ENCODE data around the gene B3GNT8.

DNA sequence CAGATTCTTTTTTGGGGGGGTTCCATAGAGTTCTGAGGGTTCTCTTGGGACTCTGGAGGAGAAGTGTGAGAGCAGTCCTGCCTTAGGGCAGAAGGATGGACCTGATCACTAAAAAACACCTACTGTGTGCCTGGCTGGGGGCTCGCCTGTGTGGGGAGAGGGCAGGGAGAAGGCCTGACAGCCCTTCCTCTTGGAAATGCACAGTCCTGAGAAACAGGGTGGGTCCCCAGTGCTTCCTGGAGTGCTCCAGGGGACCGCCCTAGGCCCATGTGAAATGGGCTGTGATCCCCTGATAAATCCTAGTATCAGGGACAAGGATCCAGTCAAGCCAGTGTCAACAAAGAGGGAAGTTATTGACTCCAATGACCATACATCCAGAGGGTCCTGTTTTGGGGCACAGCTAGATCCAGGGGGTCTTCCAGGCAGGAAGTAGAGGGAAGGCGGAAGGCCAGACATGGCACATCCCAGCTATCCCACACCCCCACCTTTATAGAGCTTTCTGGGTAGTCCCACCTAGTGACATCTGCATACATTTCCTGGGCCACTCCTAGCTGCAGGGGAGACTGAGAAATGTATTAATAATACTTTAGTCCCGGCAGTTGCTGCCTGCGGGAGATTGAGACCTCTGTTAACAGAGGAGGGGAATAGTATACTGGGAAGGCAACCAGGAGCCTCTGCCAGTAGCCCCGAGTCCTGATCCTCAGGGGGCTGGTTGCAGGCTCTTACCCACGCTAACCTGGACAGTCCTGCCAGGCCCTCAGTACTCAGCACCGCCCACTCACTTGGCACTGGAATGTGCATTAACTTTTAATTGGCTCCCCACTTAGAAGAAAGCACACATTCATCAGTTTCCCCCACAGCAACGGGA lies 15.8 kb downstream of the B3GNT8 start:
- no peak for TF ChIP-seq CTCF (IDR thresholded peaks at IDR 0.05)
- no peak for TF ChIP-seq POLR2A (IDR thresholded peaks at IDR 0.05)
